PC-3 (cell line): Measurements from ENCODE around the gene CYBC1.

Experiments
- CTCF ChIP-seq: fragments of 300-600 bp; sonication (generic); conservative IDR thresholded peaks from 2 replicates; pipeline ENCODE4 v1.5.1; 2017; ENCODE audit warnings: antibody characterized with exemption, low read depth, mild to moderate bottlenecking, low read length
- EZH2 ChIP-seq: fragments of 300-600 bp; sonication (generic); IDR thresholded peaks from one replicate; pipeline ENCODE4 v1.6.1; 2017; ENCODE audit warnings: antibody characterized with exemption, mild to moderate bottlenecking, low read length; ENCODE audit not compliant: unreplicated experiment
- EZH2phosphoT487 ChIP-seq: fragments of 300-600 bp; sonication (generic); IDR thresholded peaks from 2 replicates; pipeline ENCODE4 v1.6.1; 2018; ENCODE audit warnings: mild to moderate bottlenecking, antibody characterized with exemption, low read length, borderline replicate concordance

GRCh38 chr17:82487910-82488309, 37.4 kb upstream of the CYBC1 start:
- TF ChIP-seq CTCF: no peak
- TF ChIP-seq EZH2: no peak
- TF ChIP-seq EZH2phosphoT487: no peak
